PC-3 (cell line): ENCODE results near the gene SREK1. TPM values are rescaled to one million over a fixed set of nuclear protein-coding genes. Genes with fewer than 3 reads are reported as not detected.

Source experiments
- ATAC-seq: fragments of 200-7000 bp; cut with Tn5 transposase; 2 replicates; pipeline ENCODE4 v1.9.1; 2020; ENCODE audit warnings: mild to moderate bottlenecking, moderate library complexity
- BruUV-seq: library from RNA; stranded (reverse); fragments of 400-500 nt; replicated peaks from 2 replicates; lab custom pipeline; 2021; lab: Mats Ljungman, UMichigan
- CTCF ChIA-PET: fragments of 300-600 bp; sonication (Branson Sonifier 250); formaldehyde crosslinking; loops from one replicate; lab custom pipeline; 2022; ENCODE audit warnings: antibody characterized with exemption; lab: Charles Lee
- POLR2A ChIA-PET: fragments of 300-600 bp; sonication (Branson Sonifier 250); formaldehyde crosslinking; loops from one replicate; lab custom pipeline; 2022; ENCODE audit warnings: antibody characterized with exemption; ENCODE audit not compliant: unreplicated experiment; lab: Charles Lee
- DNase-seq: peaks from one replicate; pipeline ENCODE4 v3.0.0-alpha.2; 2015
- H2AFZ ChIP-seq: fragments of 300-600 bp; sonication (generic); 2 replicates; pipeline ENCODE4 v1.6.0; 2016; ENCODE audit warnings: antibody characterized with exemption, low read length
- H3F3A ChIP-seq: fragments of 300-600 bp; sonication (generic); one replicate; pipeline ENCODE4 v1.6.0; 2017; ENCODE audit warnings: antibody characterized with exemption, low read length, control low read depth, mild to moderate bottlenecking; ENCODE audit not compliant: unreplicated experiment
- H3K27ac ChIP-seq: fragments of 300-600 bp; sonication (generic); 2 replicates; pipeline ENCODE4 v1.5.1; 2016; ENCODE audit warnings: mild to moderate bottlenecking, low read length
- H3K27me3 ChIP-seq: fragments of 300-600 bp; sonication (generic); 2 replicates; pipeline ENCODE4 v1.6.1; 2016; ENCODE audit warnings: low read length, mixed read lengths
- H3K36me3 ChIP-seq: fragments of 300-600 bp; sonication (generic); 2 replicates; pipeline ENCODE4 v1.6.1; 2016; ENCODE audit warnings: low read depth, mixed run types, low read length, mixed read lengths
- H3K4me1 ChIP-seq: fragments of 300-600 bp; sonication (generic); 2 replicates; pipeline ENCODE4 v1.5.1; 2016; ENCODE audit warnings: low read length; ENCODE audit not compliant: insufficient read depth
- H3K4me2 ChIP-seq: fragments of 300-600 bp; sonication (generic); 2 replicates; pipeline ENCODE4 v1.6.0; 2016; ENCODE audit warnings: low read length
- H3K4me3 ChIP-seq: fragments of 300-600 bp; sonication (generic); 2 replicates; pipeline ENCODE4 v1.5.1; 2016; ENCODE audit warnings: mild to moderate bottlenecking, low read length, mixed read lengths
- H3K79me2 ChIP-seq: fragments of 300-600 bp; sonication (generic); 2 replicates; pipeline ENCODE4 v1.6.1; 2017; ENCODE audit warnings: low read length, mixed read lengths
- H3K9ac ChIP-seq: fragments of 300-600 bp; sonication (generic); 2 replicates; pipeline ENCODE4 v1.6.0; 2016; ENCODE audit warnings: mild to moderate bottlenecking, low read length
- H3K9me2 ChIP-seq: fragments of 300-600 bp; sonication (generic); replicated peaks from 2 replicates; pipeline ENCODE4 v1.6.1; 2016; ENCODE audit warnings: mixed run types, low read length, mixed read lengths
- H3K9me3 ChIP-seq: fragments of 300-600 bp; sonication (generic); 2 replicates; pipeline ENCODE4 v1.6.1; 2016; ENCODE audit warnings: low read length, mixed read lengths
- H4K20me1 ChIP-seq: fragments of 300-600 bp; sonication (generic); 2 replicates; pipeline ENCODE4 v1.6.1; 2016; ENCODE audit warnings: low read length, mixed read lengths
- CTCF ChIP-seq: fragments of 300-600 bp; sonication (generic); conservative IDR thresholded peaks from 2 replicates; pipeline ENCODE4 v1.5.1; 2017; ENCODE audit warnings: antibody characterized with exemption, low read depth, mild to moderate bottlenecking, low read length
- EZH2 ChIP-seq: fragments of 300-600 bp; sonication (generic); IDR thresholded peaks from one replicate; pipeline ENCODE4 v1.6.1; 2017; ENCODE audit warnings: antibody characterized with exemption, mild to moderate bottlenecking, low read length; ENCODE audit not compliant: unreplicated experiment
- EZH2phosphoT487 ChIP-seq: fragments of 300-600 bp; sonication (generic); IDR thresholded peaks from 2 replicates; pipeline ENCODE4 v1.6.1; 2018; ENCODE audit warnings: mild to moderate bottlenecking, antibody characterized with exemption, low read length, borderline replicate concordance
- intact Hi-C: fragments of 100-400 bp; cut with micrococcal nuclease; formaldehyde crosslinking; loops from 2 replicates; pipeline ENCODE4 v1.9.0; 2023
- total RNA-seq: library from RNA; depleted of rRNA; stranded (reverse); fragments of >200 nt; gene quantifications from 2 replicates; pipeline ENCODE4 v1.2.3, GENCODE V29; 2014

Gene SREK1
- total RNA-seq, 1 experiment from 2014 or later: 43.1 TPM

DNA sequence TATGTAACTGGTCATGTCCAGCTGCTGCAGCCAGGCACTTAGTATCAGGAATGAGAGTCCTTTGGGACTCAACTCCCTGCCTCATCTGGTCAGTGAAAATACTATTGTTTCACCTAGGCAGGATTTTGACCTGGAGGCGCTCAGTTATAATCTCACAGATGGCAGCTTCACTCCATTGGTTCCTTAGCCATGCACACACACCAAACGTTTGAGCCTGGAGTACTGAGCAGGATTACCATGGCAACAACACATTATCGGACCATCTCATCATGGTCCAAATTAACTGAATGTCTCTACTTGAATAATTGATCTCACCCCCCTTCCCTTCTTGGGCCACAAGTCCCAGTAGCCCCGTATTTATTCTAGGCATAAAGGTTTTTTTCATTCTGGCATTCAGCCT, 15.0 kb upstream of the SREK1 start:
- ChIA-PET POLR2A (no interaction called here), CTCF (no interaction called here)
- DNase-seq (no peak), ATAC-seq (no peak)
- no peaks in the 10 kb centered on the region for H3K27me3 ChIP-seq
- H4K20me1 ChIP-seq: no peaks in the 10 kb centered on the region
- H3K9ac ChIP-seq: no peak overlapping the region
- H2AFZ ChIP-seq: no peak overlapping the region
- H3K4me2 ChIP-seq: no peak overlapping the region
- H3K9me3 ChIP-seq: no peaks in the 10 kb centered on the region
- H3F3A ChIP-seq: no peaks in the 10 kb centered on the region
- no peak overlapping the region for H3K27ac ChIP-seq
- no peaks in the 10 kb centered on the region for H3K79me2 ChIP-seq
- H3K9me2 ChIP-seq: no peaks in the 10 kb centered on the region
- H3K36me3 ChIP-seq: no peaks in the 10 kb centered on the region
- H3K4me1 ChIP-seq: no peaks in the 10 kb centered on the region
- TF ChIP-seq EZH2: no peak
- no peak for TF ChIP-seq EZH2phosphoT487
- no peak for TF ChIP-seq CTCF
- no TSS peak for BruUV-seq
- H3K4me3 ChIP-seq: no peak overlapping the region
- intact Hi-C loops: no loop called here

DNA sequence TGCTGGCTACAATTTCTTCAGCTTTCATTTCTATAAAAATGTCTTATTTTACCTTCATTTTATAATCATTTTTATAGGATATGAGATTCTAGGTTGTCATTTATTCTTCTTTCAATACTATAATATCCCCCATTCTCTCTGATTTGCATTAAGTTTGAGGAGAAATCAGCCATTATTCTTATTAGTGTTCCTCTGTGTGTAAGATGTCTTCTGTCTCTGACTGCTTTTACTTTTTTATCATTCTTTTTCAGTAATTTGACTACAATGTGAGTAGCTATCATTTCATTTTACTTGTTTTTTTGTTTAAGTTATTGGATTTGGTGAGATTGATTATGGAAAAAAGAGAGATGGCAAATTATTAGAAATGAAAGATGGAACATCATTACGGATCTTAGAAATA, 13.6 kb upstream of the SREK1 start:
- ChIA-PET CTCF (no interaction called here), POLR2A (no interaction called here)
- Histone ChIP-seq H3K36me3 (no peaks in the 10 kb centered on the region), H4K20me1 (no peaks in the 10 kb centered on the region), H3K4me1 (no peaks in the 10 kb centered on the region), H3K79me2 (no peaks in the 10 kb centered on the region), H3K9me2 (no peaks in the 10 kb centered on the region), H3K4me2 (no peak overlapping the region), H2AFZ (no peak overlapping the region), H3K27me3 (no peaks in the 10 kb centered on the region), H3K9me3 (no peaks in the 10 kb centered on the region), H3K4me3 (no peak overlapping the region), H3F3A (no peaks in the 10 kb centered on the region), H3K9ac (no peak overlapping the region), H3K27ac (no peak overlapping the region)
- DNase-seq (no peak), ATAC-seq (no peak)
- BruUV-seq: no TSS peak
- TF ChIP-seq EZH2phosphoT487 (no peak), EZH2 (no peak), CTCF (no peak)
- intact Hi-C loops: no loop called here

DNA sequence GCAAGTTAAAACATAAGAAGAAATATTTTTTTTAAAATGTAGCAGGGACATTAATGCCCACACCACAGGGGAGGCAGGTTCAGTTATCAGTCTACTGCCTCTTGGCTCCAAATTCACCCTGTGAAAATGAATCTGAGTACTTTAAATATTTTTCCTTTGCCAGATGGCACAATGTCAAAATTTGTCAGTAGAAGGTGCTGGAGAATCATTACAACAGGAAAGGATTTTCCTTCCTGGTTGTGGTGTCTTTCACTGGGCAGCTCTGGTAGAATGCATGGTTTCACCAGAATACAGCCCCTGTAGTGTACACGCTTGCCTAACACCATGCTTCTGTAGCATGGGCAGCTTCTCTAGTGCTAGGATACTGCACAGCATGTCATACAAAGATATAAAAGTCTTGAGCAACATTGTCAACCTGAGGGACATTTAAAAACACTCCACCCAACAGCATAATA, 9.7 kb upstream of the SREK1 start:
- CTCF ChIA-PET: no interaction called here
- no peaks in the 10 kb centered on the region for H3F3A ChIP-seq
- no peak overlapping the region for H3K9ac ChIP-seq
- no peaks in the 10 kb centered on the region for H3K27me3 ChIP-seq
- no peak overlapping the region for H3K27ac ChIP-seq
- intact Hi-C loops: no loop called here
- H3K4me1 ChIP-seq: no peaks in the 10 kb centered on the region
- H3K36me3 ChIP-seq: no peaks in the 10 kb centered on the region
- TF ChIP-seq CTCF (no peak), EZH2phosphoT487 (no peak), EZH2 (no peak)
- no peaks in the 10 kb centered on the region for H3K79me2 ChIP-seq
- DNase-seq (no peak), ATAC-seq (no peak)
- no peak overlapping the region for H3K4me2 ChIP-seq
- no peaks in the 10 kb centered on the region for H3K9me2 ChIP-seq
- H2AFZ ChIP-seq: no peak overlapping the region
- H3K4me3 ChIP-seq: no peak overlapping the region
- POLR2A ChIA-PET: no interaction called here
- BruUV-seq: no TSS peak
- no peaks in the 10 kb centered on the region for H3K9me3 ChIP-seq
- no peaks in the 10 kb centered on the region for H4K20me1 ChIP-seq
